Gastrocnemius medialis (tissue), 4 donors: ENCODE data around the gene FOLR1. TPM values are rescaled to one million over a fixed set of nuclear protein-coding genes. Genes with fewer than 3 reads are reported as not detected.
"Not testable (repeated sequence)": the region's sequence is repeated elsewhere in the genome, so short reads cannot be mapped to it uniquely, and the experiment has no call there.

Experiments
- ATAC-seq, 2 donors: fragments of 150-250 bp; one replicate each; pipeline ENCODE4 v1.9.1; 2016
- DNase-seq, 2 donors: peaks; one replicate each; pipeline ENCODE4 v3.0.0-alpha.2; 2019
- H3K27ac ChIP-seq, 4 donors: fragments of 200-600 bp; sonication (generic); 1 replicate in 1 of 4; 2 replicates in 3 of 4; pipeline ENCODE4 v1.5.1; 2016 to 2018; ENCODE audit warnings: mild to moderate bottlenecking in 2 of 4, moderate library complexity in 1 of 4
- H3K27me3 ChIP-seq, 3 donors: fragments of 200-600 bp; sonication (generic) in 2 of 3; 1 replicate in 1 of 3; 2 replicates in 2 of 3; pipeline versions ENCODE4 v1.5.1 to v1.6.0; 2016 to 2019; ENCODE audit warnings: mild to moderate bottlenecking in 1 of 3, moderate library complexity in 1 of 3
- H3K36me3 ChIP-seq, 2 donors: fragments of 200-600 bp; sonication (generic) in 1 of 2; one replicate each; pipeline ENCODE4 v1.5.1; 2017 to 2018
- H3K4me1 ChIP-seq, 2 donors: fragments of 200-600 bp; sonication (generic) in 1 of 2; one replicate each; pipeline ENCODE4 v1.5.1; 2016 to 2017; ENCODE audit warnings: mild to moderate bottlenecking in 2 of 2
- H3K4me3 ChIP-seq, 4 donors: fragments of 200-600 bp; sonication (generic) in 3 of 4; 1 replicate in 1 of 4; 2 replicates in 3 of 4; pipeline ENCODE4 v1.5.1; 2016 to 2019; ENCODE audit warnings: mild to moderate bottlenecking in 2 of 4
- H3K9me3 ChIP-seq, 3 donors: fragments of 200-600 bp; sonication (generic) in 2 of 3; 1 replicate in 1 of 3; 2 replicates in 2 of 3; pipeline ENCODE4 v1.5.1; 2016 to 2019
- CTCF ChIP-seq, 5 experiments: fragments of 450-650 bp in 3 of 5; fragments of 200-600 bp in 2 of 5; sonication (generic) in 2 of 5; IDR thresholded peaks in 4 of 5; conservative IDR thresholded peaks in 1 of 5; 1 replicate in 4 of 5; 2 replicates in 1 of 5; pipeline ENCODE4 v1.5.1; 2016 to 2019; ENCODE audit warnings: antibody characterized with exemption in 5 of 5, mild to moderate bottlenecking in 3 of 5, moderate library complexity in 3 of 5
- POLR2A ChIP-seq, 2 donors: fragments of 450-650 bp; IDR thresholded peaks; one replicate each; pipeline ENCODE4 v1.6.1; 2017; ENCODE audit warnings: antibody characterized with exemption in 2 of 2, mild to moderate bottlenecking in 2 of 2, moderate library complexity in 2 of 2
- in situ Hi-C, 4 donors: fragments of 200-750 bp; cut with MboI; loops; one replicate each; pipeline versions ENCODE4 v1.15.0 to v1.8.0; 2017; ENCODE audit warnings: low sequenced_read_pairs in 4 of 4
- intact Hi-C: fragments of 100-400 bp; cut with DNase I; formaldehyde crosslinking; loops from one replicate; pipeline ENCODE4 v1.15.1; 2023; ENCODE audit warnings: low total_unique reads
- total RNA-seq, 4 donors: library from RNA; depleted of rRNA; stranded (reverse); fragments of >200 nt; gene quantifications; one replicate each; pipeline versions ENCODE4 v1.1.0 to v1.2.3, GENCODE V29; 2016

Gene FOLR1
- total RNA-seq, 4 donors from 2014 or later: not detected

- in situ Hi-C loops: no loop called here
- no peaks in the 10 kb centered on the region for H3K27me3 ChIP-seq
- H3K4me1 ChIP-seq: no peaks in the 10 kb centered on the region
- ATAC-seq: no peak
- no peaks in the 10 kb centered on the region for H3K36me3 ChIP-seq
- no peak overlapping the region for H3K27ac ChIP-seq
- no peak overlapping the region for H3K4me3 ChIP-seq
- intact Hi-C loops: no loop called here
- TF ChIP-seq CTCF (IDR thresholded peaks at IDR 0.05 in 4 of 5, conservative IDR thresholded peaks at IDR 0.05 in 1 of 5) (no peak), POLR2A (IDR thresholded peaks at IDR 0.05) (no peak)
- DNase-seq: no peak
- H3K9me3 ChIP-seq: no peaks in the 10 kb centered on the region
Measured at GRCh38 chr11:72154816-72155215, 37.1 kb upstream of the FOLR1 start.

GRCh38 chr11:72155751-72156150 is 36.2 kb upstream of the FOLR1 start:
- intact Hi-C loops: no loop called here
- in situ Hi-C loops: no loop called here
- no peak overlapping the region for H3K27ac ChIP-seq
- H3K4me1 ChIP-seq: no peaks in the 10 kb centered on the region
- no peaks in the 10 kb centered on the region for H3K9me3 ChIP-seq
- no peak for ATAC-seq
- no peak overlapping the region for H3K4me3 ChIP-seq
- TF ChIP-seq CTCF (IDR thresholded peaks at IDR 0.05 in 4 of 5, conservative IDR thresholded peaks at IDR 0.05 in 1 of 5): no peak
- TF ChIP-seq POLR2A (IDR thresholded peaks at IDR 0.05): no peak
- no peaks in the 10 kb centered on the region for H3K36me3 ChIP-seq
- DNase-seq: no peak
- H3K27me3 ChIP-seq: no peaks in the 10 kb centered on the region

- no peaks in the 10 kb centered on the region for H3K9me3 ChIP-seq
- no peak for TF ChIP-seq CTCF (IDR thresholded peaks at IDR 0.05 in 4 of 5, conservative IDR thresholded peaks at IDR 0.05 in 1 of 5)
- TF ChIP-seq POLR2A (IDR thresholded peaks at IDR 0.05): no peak
- no peaks in the 10 kb centered on the region for H3K36me3 ChIP-seq
- in situ Hi-C loops: no loop called here
- ATAC-seq (no peak), DNase-seq (no peak)
- intact Hi-C loops: no loop called here
- no peaks in the 10 kb centered on the region for H3K4me1 ChIP-seq
- H3K4me3 ChIP-seq: no peak overlapping the region
- H3K27ac ChIP-seq: no peak overlapping the region
- H3K27me3 ChIP-seq: no peaks in the 10 kb centered on the region
Measured at GRCh38 chr11:72157131-72157530, 34.8 kb upstream of the FOLR1 start.

- no peaks in the 10 kb centered on the region for H3K4me1 ChIP-seq
- intact Hi-C loops (no loop called here), in situ Hi-C loops (no loop called here)
- no peaks in the 10 kb centered on the region for H3K36me3 ChIP-seq
- no peak overlapping the region for H3K27ac ChIP-seq
- TF ChIP-seq CTCF (IDR thresholded peaks at IDR 0.05 in 4 of 5, conservative IDR thresholded peaks at IDR 0.05 in 1 of 5): no peak
- no peak for TF ChIP-seq POLR2A (IDR thresholded peaks at IDR 0.05)
- no peaks in the 10 kb centered on the region for H3K9me3 ChIP-seq
- no peak overlapping the region for H3K4me3 ChIP-seq
- no peak for ATAC-seq
- H3K27me3 ChIP-seq: no peaks in the 10 kb centered on the region
- no peak for DNase-seq
Measured at GRCh38 chr11:72160319-72160718, 31.6 kb upstream of the FOLR1 start.

- H3K27ac ChIP-seq: no peak overlapping the region
- no peaks in the 10 kb centered on the region for H3K9me3 ChIP-seq
- ATAC-seq: no peak
- in situ Hi-C loops: no loop called here
- intact Hi-C loops: no loop called here
- no peak for DNase-seq
- peaks cover 0 to 2% (median 0%) of the 10 kb centered on the region in 3 donors for H3K27me3 ChIP-seq
- no peak for TF ChIP-seq POLR2A (IDR thresholded peaks at IDR 0.05)
- TF ChIP-seq CTCF (IDR thresholded peaks at IDR 0.05 in 4 of 5, conservative IDR thresholded peaks at IDR 0.05 in 1 of 5): no peak
- no peak overlapping the region for H3K4me3 ChIP-seq
- no peaks in the 10 kb centered on the region for H3K4me1 ChIP-seq
- H3K36me3 ChIP-seq: no peaks in the 10 kb centered on the region
Measured at GRCh38 chr11:72162891-72163492, 28.9 kb upstream of the FOLR1 start.

- H3K9me3 ChIP-seq, DNase-seq, ATAC-seq, H3K27ac ChIP-seq, H3K27me3 ChIP-seq, H3K4me1 ChIP-seq, H3K36me3 ChIP-seq, in situ Hi-C loops, intact Hi-C loops, H3K4me3 ChIP-seq: not testable (repeated sequence)
Measured at GRCh38 chr11:72164187-72164586, 27.8 kb upstream of the FOLR1 start.

- not testable (repeated sequence) for ATAC-seq
Measured at GRCh38 chr11:72169046-72169555, 22.8 kb upstream of the FOLR1 start.

More at GRCh38 chr11:72169046-72169555, 22.8 kb upstream of the FOLR1 start:
- H3K4me3 ChIP-seq, in situ Hi-C loops, intact Hi-C loops, H3K9me3 ChIP-seq, H3K4me1 ChIP-seq, DNase-seq, H3K27me3 ChIP-seq, H3K27ac ChIP-seq, H3K36me3 ChIP-seq: not testable (repeated sequence)
